Mesothelial cell of epicardium (in vitro differentiated cells): ENCODE data around the gene ATP6V1B1. TPM values are rescaled to one million over a fixed set of nuclear protein-coding genes. Genes with fewer than 3 reads are reported as not detected.

Experiments used
- DNase-seq, 2 experiments: peaks; one replicate each; pipeline ENCODE4 v3.0.0; 2021; ENCODE audit warnings: low spot score in 2 of 2; ENCODE audit not compliant: unreplicated experiment in 2 of 2
- H3K27ac Mint-ChIP-seq: 2 replicates; pipeline ENCODE4 v1.8.0; 2021; ENCODE audit warnings: mixed read lengths
- H3K27me3 Mint-ChIP-seq: 2 replicates; pipeline ENCODE4 v1.8.0; 2021; ENCODE audit warnings: low read depth, mixed read lengths
- H3K36me3 Mint-ChIP-seq: 2 replicates; pipeline ENCODE4 v1.8.0; 2021; ENCODE audit warnings: mixed read lengths
- H3K4me1 Mint-ChIP-seq: 2 replicates; pipeline ENCODE4 v1.8.0; 2021; ENCODE audit warnings: mixed read lengths
- H3K4me3 Mint-ChIP-seq: 2 replicates; pipeline ENCODE4 v1.8.0; 2021; ENCODE audit warnings: mild to moderate bottlenecking, moderate library complexity, mixed read lengths
- H3K9me3 Mint-ChIP-seq: 2 replicates; pipeline ENCODE4 v1.8.0; 2021; ENCODE audit warnings: mixed read lengths
- total RNA-seq: library from RNA; stranded (reverse); gene quantifications from 3 replicates; pipeline ENCODE4 v1.2.1, GENCODE V29; 2021
- TF ChIP-seq, protein P1 (sequence below): fragments of 200-600 bp; sonication (generic); IDR thresholded peaks from one replicate; pipeline ENCODE4 v1.5.0; 2021; ENCODE audit warnings: antibody characterized with exemption; ENCODE audit not compliant: unreplicated experiment

The ATP6V1B1 gene
- total RNA-seq, 1 donor from 2014 or later: not detected

DNA sequence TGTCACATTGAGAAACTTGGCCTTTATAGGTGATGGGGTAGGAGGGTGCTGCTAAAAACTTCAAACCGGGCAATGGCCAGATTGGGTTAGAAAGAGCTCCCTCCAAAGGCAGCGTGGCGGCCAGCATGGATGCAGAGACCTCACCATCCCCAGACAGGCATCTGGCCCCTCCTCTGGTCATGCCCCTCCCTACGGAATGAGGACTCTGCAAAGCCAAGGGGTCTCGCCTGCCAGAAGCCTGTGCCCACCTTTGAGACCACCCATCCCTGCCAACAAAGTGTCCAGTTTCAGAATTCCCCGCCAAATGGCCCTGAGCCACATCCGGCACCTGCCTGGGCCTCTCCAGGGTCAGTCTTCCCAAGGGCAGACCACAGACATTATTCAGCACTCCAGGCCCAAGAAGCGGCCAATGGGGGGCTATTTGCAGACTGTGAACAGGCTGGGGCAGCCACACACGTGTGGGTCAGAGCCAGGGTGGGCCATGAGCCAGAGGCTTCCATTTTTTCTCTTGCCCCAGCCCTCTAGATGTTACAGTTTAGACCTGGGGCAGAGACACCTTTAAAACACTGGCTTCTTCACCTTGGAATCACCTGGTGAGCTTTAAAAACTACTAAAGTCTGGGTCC lies 4.2 kb upstream of the ATP6V1B1 start:
- DNase-seq: peak in 1 of 2 experiments; percentile 31
- peaks cover 7% of the 10 kb centered on the region for H3K4me1 Mint-ChIP-seq
- H3K9me3 Mint-ChIP-seq: no peaks in the 10 kb centered on the region
- TF ChIP-seq, protein P1, sequence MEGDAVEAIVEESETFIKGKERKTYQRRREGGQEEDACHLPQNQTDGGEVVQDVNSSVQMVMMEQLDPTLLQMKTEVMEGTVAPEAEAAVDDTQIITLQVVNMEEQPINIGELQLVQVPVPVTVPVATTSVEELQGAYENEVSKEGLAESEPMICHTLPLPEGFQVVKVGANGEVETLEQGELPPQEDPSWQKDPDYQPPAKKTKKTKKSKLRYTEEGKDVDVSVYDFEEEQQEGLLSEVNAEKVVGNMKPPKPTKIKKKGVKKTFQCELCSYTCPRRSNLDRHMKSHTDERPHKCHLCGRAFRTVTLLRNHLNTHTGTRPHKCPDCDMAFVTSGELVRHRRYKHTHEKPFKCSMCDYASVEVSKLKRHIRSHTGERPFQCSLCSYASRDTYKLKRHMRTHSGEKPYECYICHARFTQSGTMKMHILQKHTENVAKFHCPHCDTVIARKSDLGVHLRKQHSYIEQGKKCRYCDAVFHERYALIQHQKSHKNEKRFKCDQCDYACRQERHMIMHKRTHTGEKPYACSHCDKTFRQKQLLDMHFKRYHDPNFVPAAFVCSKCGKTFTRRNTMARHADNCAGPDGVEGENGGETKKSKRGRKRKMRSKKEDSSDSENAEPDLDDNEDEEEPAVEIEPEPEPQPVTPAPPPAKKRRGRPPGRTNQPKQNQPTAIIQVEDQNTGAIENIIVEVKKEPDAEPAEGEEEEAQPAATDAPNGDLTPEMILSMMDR: no peak
- no peak overlapping the region for H3K4me3 Mint-ChIP-seq
- no peak overlapping the region for H3K27ac Mint-ChIP-seq
- peaks cover 58% of the 10 kb centered on the region for H3K27me3 Mint-ChIP-seq
- H3K36me3 Mint-ChIP-seq: no peaks in the 10 kb centered on the region

GRCh38 chr2:70932631-70933230 lies 3.0 kb upstream of the ATP6V1B1 start:
- Mint-ChIP-seq H3K4me1 (peaks cover 12% of the 10 kb centered on the region), H3K27me3 (peaks cover 50% of the 10 kb centered on the region), H3K36me3 (no peaks in the 10 kb centered on the region), H3K27ac (no peak overlapping the region), H3K4me3 (no peak overlapping the region), H3K9me3 (no peaks in the 10 kb centered on the region)
- peak in 1 of 2 experiments; percentile 27 for DNase-seq
- TF ChIP-seq, protein P1: no peak

- Mint-ChIP-seq H3K4me3 (no peak overlapping the region), H3K9me3 (no peaks in the 10 kb centered on the region), H3K27me3 (peaks cover 56% of the 10 kb centered on the region)
Measured at GRCh38 chr2:70934981-70935380, 719 bp upstream of the ATP6V1B1 start.

GRCh38 chr2:70936165-70936978 lies 672 bp downstream of the ATP6V1B1 start:
- peaks cover 15% of the 10 kb centered on the region for H3K4me1 Mint-ChIP-seq
- H3K27me3 Mint-ChIP-seq: peaks cover 61% of the 10 kb centered on the region
- H3K9me3 Mint-ChIP-seq: no peaks in the 10 kb centered on the region
- DNase-seq: no peak
- no peak overlapping the region for H3K4me3 Mint-ChIP-seq
- H3K36me3 Mint-ChIP-seq: no peaks in the 10 kb centered on the region
- no peak overlapping the region for H3K27ac Mint-ChIP-seq
- TF ChIP-seq, protein P1: no peak

More at GRCh38 chr2:70934981-70935380, 719 bp upstream of the ATP6V1B1 start:
- TF ChIP-seq, protein P1: no peak
- Mint-ChIP-seq H3K4me1 (peaks cover 15% of the 10 kb centered on the region), H3K27ac (no peak overlapping the region), H3K36me3 (no peaks in the 10 kb centered on the region)
- peak in 1 of 2 experiments; percentile 6 for DNase-seq

- no peaks in the 10 kb centered on the region for H3K9me3 Mint-ChIP-seq
- no peak overlapping the region for H3K4me3 Mint-ChIP-seq
- no peak overlapping the region for H3K27ac Mint-ChIP-seq
- H3K36me3 Mint-ChIP-seq: no peaks in the 10 kb centered on the region
- H3K4me1 Mint-ChIP-seq: peaks cover 15% of the 10 kb centered on the region
- no peak for DNase-seq
- TF ChIP-seq, protein P1: no peak
- peaks cover 64% of the 10 kb centered on the region for H3K27me3 Mint-ChIP-seq
Measured at GRCh38 chr2:70936979-70937811, 1.5 kb downstream of the ATP6V1B1 start.
